Naive thymus-derived CD8-positive, alpha-beta T cell (primary cell): ENCODE results near the gene ZNF273. TPM values are rescaled to one million over a fixed set of nuclear protein-coding genes. Genes with fewer than 3 reads are reported as not detected.
"Not testable (repeated sequence)": the region's sequence is repeated elsewhere in the genome, so short reads cannot be mapped to it uniquely, and the experiment has no call there.

Source experiments
- ATAC-seq, 2 donors: fragments of 150-1000 bp; cut with Tn5 transposase in 1 of 2; sonication (Bioruptor Pico), chemical (Tn5 transposase) in 1 of 2; 1 replicate in 1 of 2; 2 replicates in 1 of 2; pipeline ENCODE4 v1.10.0; 2021; ENCODE audit warnings: mild to moderate bottlenecking in 2 of 2, moderate library complexity in 2 of 2
- POLR2A ChIA-PET: fragments of 350-600 bp; sonication (Branson Sonifier 250); formaldehyde crosslinking; loops from one replicate; lab custom pipeline; 2021; ENCODE audit warnings: antibody characterized with exemption; lab: Charles Lee
- DNase-seq, 10 donors: peaks; one replicate each; pipeline versions ENCODE4 v3.0.0 to v3.0.0-alpha.2; 2020 to 2022
- H3K27ac Mint-ChIP-seq, 10 donors: one replicate each; pipeline ENCODE4 v1.8.0; 2020 to 2022; ENCODE audit warnings: mild to moderate bottlenecking in 10 of 10, mixed read lengths in 10 of 10, moderate library complexity in 4 of 10, inconsistent platforms in 1 of 10
- H3K27me3 Mint-ChIP-seq, 5 donors: one replicate each; pipeline ENCODE4 v1.8.0; 2021 to 2022; ENCODE audit warnings: mixed read lengths in 5 of 5
- H3K36me3 Mint-ChIP-seq, 3 donors: one replicate each; pipeline ENCODE4 v1.8.0; 2020 to 2022; ENCODE audit warnings: mixed read lengths in 3 of 3, mild to moderate bottlenecking in 2 of 3, inconsistent platforms in 1 of 3
- H3K4me1 Mint-ChIP-seq, 4 donors: one replicate each; pipeline ENCODE4 v1.8.0; 2021 to 2022; ENCODE audit warnings: mixed read lengths in 4 of 4
- H3K4me3 Mint-ChIP-seq, 10 donors: one replicate each; pipeline ENCODE4 v1.8.0; 2020 to 2022; ENCODE audit warnings: mild to moderate bottlenecking in 10 of 10, mixed read lengths in 10 of 10, moderate library complexity in 6 of 10, inconsistent platforms in 1 of 10
- H3K9me3 Mint-ChIP-seq, 9 donors: one replicate each; pipeline ENCODE4 v1.8.0; 2020 to 2022; ENCODE audit warnings: mixed read lengths in 9 of 9, mild to moderate bottlenecking in 3 of 9, inconsistent platforms in 1 of 9, moderate library complexity in 1 of 9
- polyA plus RNA-seq, 3 donors: library from polyadenylated mRNA; unstranded; fragments of 300-500 nt; fragmentation: Illumina TruSeq; gene quantifications; one replicate each; pipeline ENCODE4 v1.2.3, GENCODE V29; 2021
- total RNA-seq, 8 experiments: library from RNA in 2 of 8; stranded (reverse) in 2 of 8; gene quantifications; one replicate each; pipeline ENCODE4 v1.2.3 and lab custom pipeline; 2021 to 2026

The ZNF273 gene
- total RNA-seq = 1 to 10 TPM; 9.5 TPM
- 1 to 10 TPM; 3.6 to 4.6 (median 4.5) TPM for polyA plus RNA-seq
- total RNA-seq (lab: John Stamatoyannopoulos, UW) = 10.8 to 25.2 (median 14.5) reads per million in 6 experiments

DNA sequence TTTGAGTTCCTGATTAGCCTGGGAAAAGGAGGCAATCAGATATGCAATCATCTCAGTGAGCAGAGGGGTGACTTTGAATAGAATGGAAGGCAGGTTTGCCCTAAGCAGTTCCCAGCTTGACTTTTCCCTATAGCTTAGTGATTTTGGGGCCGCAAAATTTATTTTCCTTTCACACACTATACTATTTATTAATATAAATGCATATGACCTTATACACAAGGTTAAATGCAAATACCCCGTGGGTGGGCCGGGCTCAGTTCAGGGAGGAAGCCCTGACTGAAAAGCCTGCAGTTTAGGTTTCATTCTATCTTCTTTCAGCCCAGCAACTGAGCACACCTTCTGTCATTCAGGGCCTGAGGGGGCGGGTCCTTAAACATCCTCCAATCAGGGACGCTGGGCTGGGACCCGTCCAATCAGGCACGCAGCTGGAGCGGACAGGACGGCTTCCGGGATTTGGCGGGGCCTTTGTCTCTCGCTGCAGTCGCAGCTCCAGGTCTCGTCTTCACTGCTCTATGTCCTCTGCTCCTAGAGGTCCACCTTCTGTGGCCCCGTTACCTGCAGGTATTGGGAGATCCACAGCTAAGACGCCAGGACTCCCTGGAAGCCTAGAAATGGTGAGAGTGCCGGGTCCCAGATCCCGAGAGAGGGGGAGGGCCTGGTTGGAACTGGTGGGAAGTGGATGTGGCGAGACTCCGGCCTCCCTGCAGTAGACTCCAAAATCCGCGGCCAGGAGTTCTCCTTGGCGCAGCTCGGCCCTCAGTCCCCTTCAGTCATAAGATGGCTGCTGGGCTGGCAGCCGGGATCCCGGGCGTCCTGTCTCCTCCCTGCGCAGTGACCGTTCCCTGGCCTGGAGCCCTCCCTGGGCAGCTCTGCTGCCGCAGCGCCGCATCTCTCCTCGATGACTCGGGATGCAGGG is at the start of gene ZNF273:
Gene ZNF273 (plus strand): TSS at position 468 of the 916 bp plus-strand sequence. CDS start 45 bp downstream, at position 513.
- H3K4me1 Mint-ChIP-seq = peaks cover 20 to 57% (median 45%) of the 10 kb centered on the region in 4 donors

DNA sequence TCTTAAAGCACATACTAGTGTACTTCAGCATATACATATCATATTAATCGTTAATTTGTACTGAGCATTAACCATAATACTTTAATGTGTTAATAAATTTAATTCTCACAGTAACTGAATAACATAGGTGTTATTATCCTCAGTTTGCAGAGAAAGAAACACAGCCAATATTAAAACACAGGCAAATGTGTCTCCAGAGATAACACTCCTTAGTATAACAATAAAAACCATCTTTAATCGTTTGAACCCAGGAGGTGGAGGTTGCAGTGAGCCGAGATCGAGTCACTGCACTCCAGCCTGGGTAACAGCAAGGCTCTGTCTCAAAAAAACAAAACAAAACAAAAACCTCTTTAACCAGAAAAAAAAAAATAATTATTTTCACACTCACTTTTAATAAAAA is 49.4 kb upstream of the ZNF273 start:
- ATAC-seq = no peak
- Mint-ChIP-seq H3K4me1 (no peaks in the 10 kb centered on the region), H3K27me3 (no peaks in the 10 kb centered on the region), H3K4me3 (no peak overlapping the region), H3K27ac (no peak overlapping the region), H3K36me3 (peaks cover 2 to 18% (median 4%) of the 10 kb centered on the region in 3 donors), H3K9me3 (peaks cover 0 to 22% (median 8%) of the 10 kb centered on the region in 9 donors)
- POLR2A ChIA-PET = no interaction called here
- no peak for DNase-seq

More for the DNA sequence above, at the start of gene ZNF273:
- ATAC-seq = peak; percentile 99 to 100
- POLR2A ChIA-PET = interaction anchor here (0.9 to 1.4 kb wide), 8 partner anchors 14 to 1590 kb away, joined by 3 to 16 read pairs (median 4); partner anchors contain the start of genes ERV3-1, ZNF138, ZNF736 and ZNF92
- peak; percentile 73 to 96 (median 90) for DNase-seq
- H3K4me3 Mint-ChIP-seq = peak within 1 kb of the TSS; percentile 93 to 98 (median 96)
- H3K36me3 Mint-ChIP-seq = peaks cover 0 to 6% (median 0%) of the 10 kb centered on the region in 3 donors
- no peaks in the 10 kb centered on the region for H3K9me3 Mint-ChIP-seq
- peak within 1 kb of the TSS; percentile 90 to 98 (median 97) for H3K27ac Mint-ChIP-seq
- no peaks in the 10 kb centered on the region for H3K27me3 Mint-ChIP-seq

DNA sequence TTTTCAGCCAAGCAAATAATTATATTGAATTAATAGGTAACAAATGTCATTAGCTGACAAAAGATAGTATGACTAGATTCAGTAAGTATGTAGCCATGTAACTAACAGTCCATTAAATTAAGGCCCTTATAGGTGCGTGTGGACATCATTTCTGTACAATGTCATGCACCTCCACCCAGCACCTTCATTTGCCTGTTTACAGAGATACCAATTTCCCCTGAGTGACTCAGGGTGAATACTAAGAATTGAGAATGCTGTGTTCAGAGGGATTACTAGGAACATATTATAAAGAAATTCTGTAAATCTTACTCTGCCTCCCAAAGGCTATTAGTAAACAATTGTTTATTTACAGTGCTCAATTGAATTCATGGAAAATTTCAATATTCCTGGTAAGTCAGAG is 48.1 kb upstream of the ZNF273 start:
- no peak for ATAC-seq
- H3K36me3 Mint-ChIP-seq = peaks cover 2 to 23% (median 4%) of the 10 kb centered on the region in 3 donors
- POLR2A ChIA-PET = no interaction called here
- H3K4me3 Mint-ChIP-seq = no peak overlapping the region
- H3K9me3 Mint-ChIP-seq = peaks cover 0 to 15% (median 4%) of the 10 kb centered on the region in 9 donors
- H3K27me3 Mint-ChIP-seq = no peaks in the 10 kb centered on the region
- H3K27ac Mint-ChIP-seq = no peak overlapping the region
- DNase-seq = no peak
- no peaks in the 10 kb centered on the region for H3K4me1 Mint-ChIP-seq

DNA sequence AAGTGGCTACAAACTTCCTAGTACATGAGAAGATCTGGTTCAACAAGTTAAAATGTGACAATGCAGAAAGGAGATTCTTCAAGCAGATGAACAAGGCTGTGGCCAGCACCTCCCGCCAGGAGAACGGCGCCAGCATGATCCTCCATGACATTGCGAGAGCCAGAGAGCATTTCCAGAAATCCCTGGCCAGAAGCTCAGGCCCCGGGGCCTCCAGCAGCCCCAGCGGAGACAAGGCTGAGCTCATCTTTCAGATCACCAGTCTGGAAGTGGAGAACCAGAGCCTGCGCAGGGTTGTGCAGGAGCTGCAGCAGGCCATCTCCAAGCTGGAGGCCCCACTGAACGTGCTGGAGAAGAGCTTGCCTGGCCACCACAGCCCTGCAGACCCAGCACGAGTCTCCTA is 40.1 kb upstream of the ZNF273 start:
- H3K36me3 Mint-ChIP-seq = peaks cover 0 to 15% (median 5%) of the 10 kb centered on the region in 3 donors
- ATAC-seq = no peak

DNA sequence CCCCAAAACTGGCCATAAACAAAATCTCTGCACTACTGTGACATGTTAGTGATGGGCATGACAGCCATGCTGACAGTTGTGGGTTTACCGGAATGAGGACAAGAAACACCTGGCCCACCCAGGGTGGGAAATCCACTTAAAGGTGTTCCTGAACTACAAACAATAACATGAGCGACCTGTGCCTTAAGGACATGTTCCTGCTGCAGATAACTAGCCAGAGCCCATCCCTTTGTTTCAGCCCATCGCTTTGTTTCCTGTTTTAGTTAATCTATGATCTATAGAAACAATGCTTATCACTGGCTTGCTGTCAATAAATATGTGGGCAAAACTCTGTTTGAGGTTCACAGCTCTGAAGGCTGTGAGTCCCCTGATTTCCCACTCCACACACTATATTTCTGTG is 39.5 kb upstream of the ZNF273 start:
- H3K27ac Mint-ChIP-seq, POLR2A ChIA-PET, H3K4me1 Mint-ChIP-seq, H3K36me3 Mint-ChIP-seq, DNase-seq, H3K4me3 Mint-ChIP-seq, ATAC-seq, H3K27me3 Mint-ChIP-seq: not testable (repeated sequence)
- peaks cover 0 to 40% (median 16%) of the 10 kb centered on the region in 9 donors for H3K9me3 Mint-ChIP-seq

More for the DNA sequence above, 40.1 kb upstream of the ZNF273 start:
- no peak for DNase-seq
- H3K27me3 Mint-ChIP-seq = peaks cover 0 to 8% (median 2%) of the 10 kb centered on the region in 5 donors
- POLR2A ChIA-PET = no interaction called here
- H3K9me3 Mint-ChIP-seq = peaks cover 0 to 41% (median 16%) of the 10 kb centered on the region in 9 donors
- no peak overlapping the region for H3K4me3 Mint-ChIP-seq
- H3K4me1 Mint-ChIP-seq = no peaks in the 10 kb centered on the region
- no peak overlapping the region for H3K27ac Mint-ChIP-seq

DNA sequence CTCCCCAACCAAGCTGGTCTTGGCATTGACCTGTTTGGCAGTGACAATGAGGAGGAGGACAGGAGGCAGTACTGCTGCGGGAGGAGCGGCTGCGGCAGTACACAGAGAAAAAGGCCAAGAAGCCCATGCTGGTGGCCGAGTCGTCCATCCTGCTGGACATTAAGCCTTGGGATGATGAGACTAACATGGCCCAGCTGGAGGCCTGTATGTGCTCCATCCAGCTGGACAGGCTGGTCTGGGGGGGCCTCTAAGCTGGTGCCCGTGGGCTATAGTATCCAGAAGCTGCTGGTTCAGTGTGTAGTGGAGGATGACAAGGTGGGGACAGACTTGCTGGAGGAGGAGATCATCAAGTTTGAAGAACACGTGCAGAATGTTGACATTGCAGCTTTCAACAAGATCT is 39.1 kb upstream of the ZNF273 start:
- Mint-ChIP-seq H3K4me1 (no peaks in the 10 kb centered on the region), H3K4me3 (no peak overlapping the region), H3K27ac (no peak overlapping the region), H3K36me3 (peaks cover 0 to 7% (median 5%) of the 10 kb centered on the region in 3 donors), H3K9me3 (peaks cover 0 to 41% (median 16%) of the 10 kb centered on the region in 9 donors), H3K27me3 (peaks cover 0 to 8% (median 2%) of the 10 kb centered on the region in 5 donors)
- DNase-seq = no peak
- ATAC-seq = no peak
- POLR2A ChIA-PET = no interaction called here

DNA sequence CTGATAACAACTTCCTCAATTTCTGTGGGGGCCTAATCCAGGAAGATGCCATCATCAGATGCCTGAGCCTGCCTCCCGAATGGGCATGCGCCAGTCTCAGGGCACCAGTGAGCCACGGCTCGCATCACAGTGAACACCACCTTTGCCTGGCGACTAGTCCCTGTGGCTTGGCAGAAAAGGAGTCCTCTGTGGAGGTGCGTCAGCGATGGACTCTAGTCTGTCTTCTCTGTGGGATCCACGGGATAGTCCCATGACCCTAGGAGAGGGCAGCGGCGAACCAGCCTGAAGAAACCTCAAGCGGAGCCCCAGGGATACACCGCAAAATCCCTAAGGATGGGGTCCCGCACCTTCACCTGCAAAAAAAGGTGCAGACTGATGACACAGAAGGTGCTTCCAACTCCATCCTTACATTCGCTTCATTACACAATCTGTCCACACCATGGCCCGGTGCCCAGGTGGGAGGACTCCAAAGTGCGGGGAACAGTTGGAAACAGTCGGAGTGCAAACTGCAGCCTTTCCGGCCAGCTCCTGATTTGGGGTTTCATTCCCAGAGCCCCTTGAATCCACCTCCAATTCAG is 35.1 kb upstream of the ZNF273 start:
- no peak for ATAC-seq

DNA sequence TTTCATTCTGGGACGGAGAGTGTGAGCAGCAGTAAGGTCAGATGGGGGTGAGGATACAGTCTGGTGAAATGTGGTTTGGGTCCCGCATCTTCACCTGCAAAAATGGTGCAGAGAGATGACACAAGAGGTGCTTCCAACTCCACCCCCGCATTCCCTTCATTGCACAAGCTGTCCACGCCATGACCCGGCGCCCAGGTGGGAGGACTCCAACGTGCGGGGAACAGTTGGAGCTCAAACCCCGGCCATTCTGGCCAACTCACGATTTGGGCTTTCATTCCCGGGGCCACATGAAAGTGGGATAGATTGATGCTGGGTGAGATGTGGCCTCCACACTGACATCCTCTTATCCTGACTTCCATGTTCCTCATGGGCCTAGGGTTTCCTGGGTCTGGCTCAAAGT is 34.6 kb upstream of the ZNF273 start:
- Mint-ChIP-seq H3K27me3 (peaks cover 0 to 12% (median 3%) of the 10 kb centered on the region in 5 donors), H3K4me3 (no peak overlapping the region), H3K36me3 (peaks cover 0 to 10% (median 4%) of the 10 kb centered on the region in 3 donors), H3K4me1 (no peaks in the 10 kb centered on the region), H3K27ac (no peak overlapping the region), H3K9me3 (peaks cover 0 to 36% (median 12%) of the 10 kb centered on the region in 9 donors)
- no peak for DNase-seq
- ATAC-seq = no peak
- POLR2A ChIA-PET = no interaction called here

More for the DNA sequence above, 35.1 kb upstream of the ZNF273 start:
- peaks cover 0 to 12% (median 2%) of the 10 kb centered on the region in 5 donors for H3K27me3 Mint-ChIP-seq
- peaks cover 0 to 37% (median 13%) of the 10 kb centered on the region in 9 donors for H3K9me3 Mint-ChIP-seq
- POLR2A ChIA-PET = no interaction called here
- peaks cover 0 to 10% (median 5%) of the 10 kb centered on the region in 3 donors for H3K36me3 Mint-ChIP-seq
- peak overlapping the region in 1 of 10 donors; percentile 37 for H3K27ac Mint-ChIP-seq
- no peaks in the 10 kb centered on the region for H3K4me1 Mint-ChIP-seq
- DNase-seq = no peak
- H3K4me3 Mint-ChIP-seq = no peak overlapping the region

DNA sequence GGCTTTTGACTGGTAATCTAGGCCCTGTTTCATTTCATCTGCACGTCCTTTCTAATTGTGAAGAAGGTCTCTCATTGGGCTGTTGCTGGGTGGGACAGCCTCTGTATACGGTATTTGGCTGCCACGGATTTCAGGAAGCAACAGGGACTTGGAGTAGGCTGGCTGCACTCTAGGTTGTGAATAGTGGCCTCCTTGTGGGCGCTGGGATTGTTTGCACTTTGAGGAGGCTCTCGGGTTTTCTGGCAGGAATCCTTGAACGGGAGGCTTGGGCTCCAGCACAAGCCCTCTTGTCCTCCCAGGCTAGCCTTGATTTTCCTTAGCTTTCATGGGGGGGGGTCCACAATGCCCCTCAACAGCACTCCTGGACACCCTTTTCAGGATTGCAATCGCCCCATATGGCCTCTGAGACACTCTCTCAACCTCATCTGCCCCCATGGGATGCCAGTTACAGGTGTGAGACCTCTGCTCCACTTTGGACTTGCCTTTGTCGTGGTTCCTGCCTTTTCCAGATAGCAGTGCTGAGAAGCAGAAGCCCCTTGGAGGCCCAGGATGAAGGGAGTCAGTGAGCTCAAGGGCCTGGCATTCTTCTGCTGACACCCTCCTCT is 33.9 kb upstream of the ZNF273 start:
- H3K27ac Mint-ChIP-seq = no peak overlapping the region
- POLR2A ChIA-PET = no interaction called here
- no peak for ATAC-seq

DNA sequence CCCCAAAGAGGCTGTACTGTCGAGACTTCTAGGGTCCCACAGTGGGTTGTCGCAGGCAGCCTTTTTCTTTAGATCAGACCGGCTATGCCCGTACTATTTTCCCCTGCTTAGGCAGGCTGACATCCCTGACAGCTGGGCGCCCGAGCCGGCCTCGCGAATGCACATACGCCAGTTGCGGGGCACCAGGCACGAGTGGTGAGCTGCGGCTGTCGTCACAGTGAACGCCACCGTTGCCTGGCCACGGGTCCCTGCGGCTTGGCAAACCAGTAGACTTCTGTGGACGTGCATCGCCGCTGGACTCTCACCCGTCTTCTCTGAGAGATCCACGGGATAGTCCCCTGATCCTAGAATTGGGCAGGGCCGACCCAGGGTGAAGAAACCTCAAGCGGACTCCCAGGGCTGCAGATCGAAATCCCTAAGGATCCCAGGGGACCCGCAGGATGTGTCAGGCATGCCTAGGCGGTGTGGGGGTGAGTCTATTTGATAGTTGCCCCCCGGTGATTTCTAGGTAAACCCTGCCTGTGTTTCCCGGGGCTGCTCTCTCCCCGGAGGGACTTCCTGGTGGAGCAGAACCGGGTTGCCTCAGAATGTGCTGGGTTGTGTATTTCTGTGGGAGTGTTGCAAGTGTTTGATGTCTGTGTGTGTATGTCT is 33.0 kb upstream of the ZNF273 start:
- Mint-ChIP-seq H3K27ac (no peak overlapping the region), H3K27me3 (peaks cover 0 to 18% (median 3%) of the 10 kb centered on the region in 5 donors), H3K36me3 (peaks cover 0 to 14% (median 0%) of the 10 kb centered on the region in 3 donors), H3K4me3 (no peak overlapping the region), H3K9me3 (peaks cover 0 to 28% (median 9%) of the 10 kb centered on the region in 9 donors), H3K4me1 (no peaks in the 10 kb centered on the region)
- no peak for DNase-seq
- no peak for ATAC-seq
- POLR2A ChIA-PET = no interaction called here

More for the DNA sequence above, 33.9 kb upstream of the ZNF273 start:
- Mint-ChIP-seq H3K36me3 (peaks cover 0 to 14% (median 0%) of the 10 kb centered on the region in 3 donors), H3K4me1 (no peaks in the 10 kb centered on the region), H3K4me3 (no peak overlapping the region), H3K9me3 (peaks cover 0 to 31% (median 10%) of the 10 kb centered on the region in 9 donors), H3K27me3 (peaks cover 0 to 18% (median 3%) of the 10 kb centered on the region in 5 donors)
- DNase-seq = no peak

DNA sequence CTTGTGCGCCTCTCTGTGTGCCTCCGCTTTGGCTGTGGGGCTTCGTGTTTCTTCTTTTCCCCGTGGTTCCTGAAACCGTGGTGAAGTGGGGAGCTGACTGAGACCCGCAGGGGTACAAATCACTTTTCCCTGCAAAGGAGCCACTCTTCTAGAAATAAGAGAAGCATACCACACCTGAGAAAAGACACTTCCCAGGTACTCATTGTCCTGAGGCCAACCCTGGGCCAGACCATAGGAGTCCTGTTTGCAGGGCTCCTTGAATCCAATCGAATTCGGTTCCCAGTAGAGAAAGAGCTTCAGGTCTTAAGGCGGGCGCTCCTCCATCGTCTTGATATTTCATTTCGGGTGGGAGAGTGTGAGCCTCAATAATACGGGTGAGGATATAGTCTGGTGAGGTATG is 32.4 kb upstream of the ZNF273 start:
- POLR2A ChIA-PET = no interaction called here
- Mint-ChIP-seq H3K36me3 (peaks cover 0 to 14% (median 0%) of the 10 kb centered on the region in 3 donors), H3K27ac (no peak overlapping the region), H3K27me3 (peaks cover 0 to 18% (median 3%) of the 10 kb centered on the region in 5 donors), H3K4me3 (no peak overlapping the region), H3K9me3 (peaks cover 0 to 28% (median 9%) of the 10 kb centered on the region in 9 donors), H3K4me1 (no peaks in the 10 kb centered on the region)
- DNase-seq = no peak
- no peak for ATAC-seq

DNA sequence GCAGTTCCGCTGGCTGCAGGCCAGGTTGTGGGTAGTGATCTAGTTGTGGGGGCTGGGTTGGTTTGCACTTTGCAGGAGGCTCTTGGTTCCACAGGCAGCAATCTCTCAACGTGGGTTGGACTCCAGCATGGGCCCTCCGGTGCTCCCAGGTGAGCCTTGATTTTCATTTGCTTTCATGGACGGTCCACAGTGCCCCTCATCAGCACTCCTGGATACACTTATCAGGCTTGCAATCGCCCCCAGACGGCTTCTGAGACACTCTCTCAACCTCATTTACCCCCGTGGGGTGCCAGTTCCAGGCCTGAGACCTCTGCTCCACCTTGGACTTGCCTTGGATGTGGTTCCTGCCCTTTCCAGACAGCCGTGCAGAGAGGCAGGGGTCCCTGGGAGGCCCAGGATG is 31.3 kb upstream of the ZNF273 start:
- ATAC-seq (no peak), DNase-seq (no peak)
- H3K4me3 Mint-ChIP-seq = no peak overlapping the region
- H3K27me3 Mint-ChIP-seq = peaks cover 0 to 22% (median 7%) of the 10 kb centered on the region in 5 donors
- H3K9me3 Mint-ChIP-seq = peaks cover 0 to 22% (median 9%) of the 10 kb centered on the region in 9 donors
- POLR2A ChIA-PET = no interaction called here
- H3K36me3 Mint-ChIP-seq = peaks cover 0 to 14% (median 4%) of the 10 kb centered on the region in 3 donors
- no peak overlapping the region for H3K27ac Mint-ChIP-seq
- H3K4me1 Mint-ChIP-seq = no peaks in the 10 kb centered on the region
